Brain microvascular endothelial cell (primary cell): ENCODE results near the gene FAM117A.

ENCODE experiments used
- DNase-seq: peaks from one replicate; pipeline ENCODE4 v3.0.0-alpha.2; 2020
- H3K27ac ChIP-seq: fragments of 250-450 bp; sonication (Bioruptor Pico); 2 replicates; pipeline ENCODE4 v1.5.1; 2020; ENCODE audit warnings: mild to moderate bottlenecking, moderate library complexity
- H3K27me3 ChIP-seq: fragments of 250-450 bp; sonication (Bioruptor Pico); replicated peaks from 2 replicates; pipeline ENCODE4 v1.5.1; 2020; ENCODE audit warnings: mild to moderate bottlenecking
- H3K36me3 ChIP-seq: fragments of 250-450 bp; sonication (Bioruptor Pico); replicated peaks from 2 replicates; pipeline ENCODE4 v1.5.1; 2020; ENCODE audit warnings: mild to moderate bottlenecking
- H3K4me3 ChIP-seq: 2 replicates; pipeline ENCODE4 v1.5.1; 2011; ENCODE audit warnings: low read depth, mild to moderate bottlenecking, control low read depth, low read length, moderate library complexity
- CTCF ChIP-seq: IDR thresholded peaks from 2 replicates; pipeline ENCODE4 v1.5.1; 2011; ENCODE audit warnings: low read depth, mild to moderate bottlenecking, moderate library complexity, low read length, control low read depth, inconsistent platforms; ENCODE audit errors: missing control alignments
- in situ Hi-C: cut with HindIII; loops from 2 replicates; pipeline ENCODE4 v1.10.0; 2017; ENCODE audit warnings: low sequenced_read_pairs, low pct_ligation_motif_present

FAM117A gene

GRCh38 chr17:49715717-49716279 is 48.1 kb downstream of the FAM117A start:
- TF ChIP-seq CTCF, result no peak
- no peak for DNase-seq
- H3K4me3 ChIP-seq, result no peak overlapping the region
- in situ Hi-C loops, result no loop called here
- H3K36me3 ChIP-seq, result no peaks in the 10 kb centered on the region
- H3K27ac ChIP-seq, result no peak overlapping the region
- H3K27me3 ChIP-seq, result no peaks in the 10 kb centered on the region

GRCh38 chr17:49715216-49715615 is 48.7 kb downstream of the FAM117A start:
- H3K27me3 ChIP-seq, result no peaks in the 10 kb centered on the region
- no peak overlapping the region for H3K4me3 ChIP-seq
- DNase-seq, result no peak
- no peak overlapping the region for H3K27ac ChIP-seq
- no peaks in the 10 kb centered on the region for H3K36me3 ChIP-seq
- in situ Hi-C loops, result no loop called here
- TF ChIP-seq CTCF, result no peak

DNA sequence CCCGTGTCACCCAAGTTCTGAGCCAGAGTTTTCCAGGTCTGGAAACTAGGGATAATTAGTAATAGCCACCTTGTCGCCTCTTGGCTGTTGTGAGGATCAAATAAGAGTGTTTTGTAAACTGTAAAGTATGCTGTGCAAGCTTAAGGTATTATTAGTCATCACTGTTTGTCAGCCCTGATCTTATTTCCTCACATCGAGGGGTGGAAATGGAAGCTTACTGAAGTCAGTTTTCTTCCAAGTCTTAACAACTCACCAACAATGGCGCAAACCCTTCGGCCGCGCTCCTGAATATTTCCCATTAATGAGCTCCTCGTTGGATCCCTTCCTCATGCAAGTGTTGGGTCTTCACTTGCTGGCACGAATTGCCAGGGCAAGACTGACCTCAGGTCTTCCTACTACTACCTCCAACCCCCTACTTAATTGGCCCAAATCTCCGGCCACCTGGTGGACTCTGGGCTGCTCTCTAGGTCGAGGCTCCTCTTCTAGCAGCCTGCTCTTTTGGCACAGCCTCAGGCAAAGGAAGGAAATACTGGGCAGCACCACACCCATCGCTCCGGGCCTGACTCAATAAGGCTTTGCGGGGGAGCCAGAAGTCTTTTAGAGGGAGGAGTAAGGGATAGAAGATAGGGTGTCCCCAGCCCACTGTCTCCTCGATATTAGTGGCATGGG is 55.3 kb downstream of the FAM117A start:
- DNase-seq, result no peak
- Histone ChIP-seq H3K36me3 (peaks cover 18% of the 10 kb centered on the region), H3K27ac (no peak overlapping the region), H3K27me3 (no peaks in the 10 kb centered on the region), H3K4me3 (peak overlapping the region; percentile 93)
- in situ Hi-C loops, result no loop called here
- peak; percentile 4 for TF ChIP-seq CTCF

DNA sequence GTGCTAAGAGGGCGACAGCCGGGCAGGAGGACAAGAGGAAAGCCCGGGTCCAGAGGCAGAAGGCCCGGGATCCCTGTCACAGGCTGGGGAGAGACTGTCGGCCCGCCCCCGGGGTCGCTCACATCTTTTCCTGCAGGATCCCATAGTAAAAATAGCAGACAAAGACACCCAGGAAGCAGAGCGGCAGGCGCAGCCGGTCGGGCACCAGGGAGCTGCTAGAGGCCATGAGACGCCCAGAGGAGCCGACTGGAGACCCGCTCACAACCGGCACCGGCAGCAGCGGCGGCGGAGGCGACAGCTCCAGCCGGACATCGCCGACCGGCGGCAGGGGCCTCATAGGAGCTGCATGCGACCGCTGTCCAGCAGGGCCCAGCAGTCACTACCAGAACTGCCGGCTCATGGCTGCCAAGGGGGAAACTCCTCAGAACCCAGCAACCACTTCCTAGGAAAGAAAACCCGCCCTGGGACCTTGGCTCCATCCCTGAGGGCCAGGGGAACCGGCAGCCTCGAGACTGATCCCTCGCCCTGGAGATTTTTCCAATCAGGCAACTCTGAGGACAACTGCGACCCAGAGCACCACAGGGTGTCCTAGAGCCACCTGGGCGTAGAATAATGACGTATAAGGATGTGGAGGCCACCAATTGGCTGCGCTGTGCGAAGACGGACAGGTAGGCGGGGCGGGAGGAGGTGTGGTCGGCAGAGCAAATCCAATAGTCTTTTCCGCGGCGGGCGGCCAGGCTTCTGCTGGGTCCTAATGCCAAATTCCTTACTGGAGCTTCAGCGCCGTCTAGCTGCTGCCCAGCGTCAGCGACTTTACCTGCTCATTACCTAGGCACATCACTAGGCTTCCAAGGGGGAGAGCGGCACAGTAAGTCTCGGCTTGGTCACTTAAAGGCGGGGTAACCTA is 56.1 kb downstream of the FAM117A start, which contains the start of gene SLC35B1:
Gene SLC35B1 (minus strand): TSS at position 357 of the 907 bp plus-strand sequence. CDS start 131 bp downstream, at position 226.
- peak; percentile 99 for DNase-seq
- no peaks in the 10 kb centered on the region for H3K27me3 ChIP-seq
- H3K4me3 ChIP-seq, result peak within 1 kb of the TSS; percentile 93
- in situ Hi-C loops, result no loop called here
- peak; percentile 96 for TF ChIP-seq CTCF
- H3K36me3 ChIP-seq, result peaks cover 25% of the 10 kb centered on the region
- H3K27ac ChIP-seq, result peak within 1 kb of the TSS; percentile 97

- Histone ChIP-seq H3K36me3 (peaks cover 32% of the 10 kb centered on the region), H3K27ac (peak overlapping the region; percentile 97), H3K4me3 (peak overlapping the region; percentile 93), H3K27me3 (no peaks in the 10 kb centered on the region)
- no peak for DNase-seq
- in situ Hi-C loops, result no loop called here
- TF ChIP-seq CTCF, result peak; percentile 10
Measured at GRCh38 chr17:49707246-49707607, 56.7 kb downstream of the FAM117A start.
